HS-27A (cell line): ENCODE data around the gene ASB16.
"Not testable (repeated sequence)": the region's sequence is repeated elsewhere in the genome, so short reads cannot be mapped to it uniquely, and the experiment has no call there.

Experiments
- DNase-seq: peaks from one replicate; pipeline ENCODE4 v3.0.0-alpha.2; 2012; ENCODE audit warnings: low read depth, missing footprints

The ASB16 gene

GRCh38 chr17:44170499-44171201, at the start of gene ASB16:
Gene ASB16 (plus strand): TSS chr17:44170704. CDS start chr17:44170790, 86 bp downstream.
- no peak for DNase-seq

- no peak for DNase-seq
Observed at GRCh38 chr17:44120851-44121605, 49.5 kb upstream of the ASB16 start.

- no peak for DNase-seq
Observed at GRCh38 chr17:44121997-44122815, 48.3 kb upstream of the ASB16 start.

- DNase-seq: no peak
Observed at GRCh38 chr17:44122816-44123355, 47.6 kb upstream of the ASB16 start.

GRCh38 chr17:44123356-44124117, 47.0 kb upstream of the ASB16 start, which contains the start of gene HDAC5:
Gene HDAC5 (minus strand): TSS chr17:44123641. CDS start chr17:44117515, 6,126 bp downstream.
- DNase-seq: peak; percentile 64

- DNase-seq: no peak
Observed at GRCh38 chr17:44124118-44124438, 46.4 kb upstream of the ASB16 start.

- no peak for DNase-seq
Observed at GRCh38 chr17:44128383-44128782, 42.1 kb upstream of the ASB16 start.

- no peak for DNase-seq
Observed at GRCh38 chr17:44130693-44131349, 39.7 kb upstream of the ASB16 start.

GRCh38 chr17:44131372-44131771, 39.1 kb upstream of the ASB16 start:
- not testable (repeated sequence) for DNase-seq

- no peak for DNase-seq
Observed at GRCh38 chr17:44132275-44132821, 38.2 kb upstream of the ASB16 start.

GRCh38 chr17:44133918-44134476, 36.5 kb upstream of the ASB16 start:
- DNase-seq: no peak

- no peak for DNase-seq
Observed at GRCh38 chr17:44134752-44135568, 35.5 kb upstream of the ASB16 start.

GRCh38 chr17:44137891-44138709, 32.4 kb upstream of the ASB16 start:
- peak; percentile 84 for DNase-seq

- DNase-seq: not testable (repeated sequence)
Observed at GRCh38 chr17:44143921-44144320, 26.6 kb upstream of the ASB16 start.

GRCh38 chr17:44144966-44145739, 25.4 kb upstream of the ASB16 start:
- DNase-seq: no peak

- no peak for DNase-seq
Observed at GRCh38 chr17:44146375-44147346, 23.8 kb upstream of the ASB16 start.

GRCh38 chr17:44147812-44148211, 22.7 kb upstream of the ASB16 start:
- DNase-seq: no peak
